Activated T-helper 17 cell treated with anti-CD3 and anti-CD28 coated beads, Interleukin-2, amount 50 U/mL, for 72 hours (primary cell): ENCODE measurements around the gene MCMBP. TPM values are rescaled to one million over a fixed set of nuclear protein-coding genes. Genes with fewer than 3 reads are reported as not detected.
A peak's percentile ranks its signal among the peaks of the same experiment; 100 is the strongest.

Experiments
- ATAC-seq: fragments of 150-1000 bp; cut with Tn5 transposase; replicated peaks from 2 replicates; pipeline ENCODE4 v1.10.0; 2021; ENCODE audit warnings: mild to moderate bottlenecking, moderate library complexity
- H3K27ac Mint-ChIP-seq: one replicate; pipeline ENCODE4 v1.8.0; 2022; ENCODE audit warnings: mixed read lengths
- H3K27me3 Mint-ChIP-seq: one replicate; pipeline ENCODE4 v1.8.0; 2022; ENCODE audit warnings: mixed read lengths
- H3K36me3 Mint-ChIP-seq: one replicate; pipeline ENCODE4 v1.8.0; 2022; ENCODE audit warnings: low read depth, mild to moderate bottlenecking, mixed read lengths
- H3K4me1 Mint-ChIP-seq: one replicate; pipeline ENCODE4 v1.8.0; 2022; ENCODE audit warnings: mixed read lengths
- H3K4me3 Mint-ChIP-seq: one replicate; pipeline ENCODE4 v1.8.0; 2022; ENCODE audit warnings: mild to moderate bottlenecking, mixed read lengths
- H3K9me3 Mint-ChIP-seq: one replicate; pipeline ENCODE4 v1.8.0; 2022; ENCODE audit warnings: mixed read lengths
- total RNA-seq, 2 donors: library from RNA; stranded (reverse); gene quantifications; one replicate each; pipeline ENCODE4 v1.2.3, GENCODE V29; 2022

MCMBP gene
- total RNA-seq, 2 donors from 2014 or later: 61.2 to 98.8 TPM

DNA sequence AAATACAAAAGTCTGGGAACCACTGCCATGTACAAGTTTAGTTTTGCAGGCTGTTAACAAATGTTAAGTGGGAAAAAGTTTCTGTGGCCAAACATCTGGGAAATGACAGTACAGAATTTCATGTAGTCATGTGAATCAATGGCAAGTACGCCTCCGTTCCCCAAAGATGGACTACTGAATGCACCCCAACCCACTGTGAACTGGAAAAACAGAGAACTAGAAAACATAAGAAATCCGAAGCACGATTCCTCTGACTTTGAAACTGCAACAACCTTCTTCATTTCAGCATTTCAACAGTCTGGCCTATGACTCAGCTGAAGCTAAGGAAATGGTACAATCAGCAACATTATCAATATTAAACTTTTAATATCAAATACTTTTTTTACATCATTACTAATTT is 41.8 kb downstream of the MCMBP start:
- Mint-ChIP-seq H3K27ac (no peak overlapping the region), H3K9me3 (peaks cover 5% of the 10 kb centered on the region), H3K36me3 (peaks cover 96% of the 10 kb centered on the region), H3K4me3 (no peak overlapping the region), H3K27me3 (no peaks in the 10 kb centered on the region), H3K4me1 (peaks cover 10% of the 10 kb centered on the region)
- ATAC-seq: no peak

DNA sequence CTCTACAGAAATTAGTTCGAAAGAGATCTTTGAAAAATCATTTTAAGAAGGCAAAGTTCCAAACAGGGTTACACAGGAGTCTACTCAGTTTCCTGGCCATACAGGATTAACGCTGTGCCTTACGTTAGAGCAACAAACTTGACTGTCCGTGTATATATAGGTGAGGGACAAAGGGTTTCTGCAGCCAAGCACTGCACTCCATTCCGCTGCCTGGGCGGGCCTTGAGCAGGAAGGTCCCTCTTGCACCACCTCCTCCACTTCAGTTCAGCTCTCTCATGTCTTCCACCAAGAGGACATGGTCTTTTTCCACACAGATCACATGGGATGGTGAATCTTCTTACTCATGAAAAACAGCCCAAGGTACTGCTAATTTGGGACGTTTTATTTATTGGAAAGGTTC is 43.2 kb downstream of the MCMBP start:
- Mint-ChIP-seq H3K9me3 (peaks cover 4% of the 10 kb centered on the region), H3K27me3 (no peaks in the 10 kb centered on the region), H3K4me3 (no peak overlapping the region), H3K36me3 (peaks cover 89% of the 10 kb centered on the region), H3K4me1 (peaks cover 9% of the 10 kb centered on the region), H3K27ac (peak overlapping the region; percentile 9)
- ATAC-seq: no peak

DNA sequence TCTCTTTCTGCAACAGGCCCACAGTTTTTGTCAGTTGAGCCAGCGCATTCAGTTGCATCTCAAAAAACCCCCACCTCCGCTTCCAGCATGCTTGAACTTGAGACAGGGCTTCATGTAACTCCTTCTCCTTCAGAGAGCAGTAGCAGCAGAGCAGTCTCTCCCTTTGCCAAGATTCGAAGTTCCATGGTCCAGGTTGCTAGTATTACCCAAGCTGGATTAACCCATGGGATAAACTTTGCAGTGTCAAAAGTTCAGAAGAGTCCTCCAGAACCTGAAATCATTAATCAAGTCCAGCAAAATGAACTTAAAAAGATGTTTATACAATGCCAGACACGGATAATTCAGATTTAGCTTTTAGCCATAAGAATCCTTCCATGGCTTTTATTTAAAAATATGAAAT is 45.2 kb downstream of the MCMBP start:
- H3K4me1 Mint-ChIP-seq: no peaks in the 10 kb centered on the region
- H3K4me3 Mint-ChIP-seq: no peak overlapping the region
- H3K27me3 Mint-ChIP-seq: no peaks in the 10 kb centered on the region
- peak overlapping the region; percentile 72 for H3K27ac Mint-ChIP-seq
- no peak for ATAC-seq
- H3K36me3 Mint-ChIP-seq: peaks cover 85% of the 10 kb centered on the region
- no peaks in the 10 kb centered on the region for H3K9me3 Mint-ChIP-seq

DNA sequence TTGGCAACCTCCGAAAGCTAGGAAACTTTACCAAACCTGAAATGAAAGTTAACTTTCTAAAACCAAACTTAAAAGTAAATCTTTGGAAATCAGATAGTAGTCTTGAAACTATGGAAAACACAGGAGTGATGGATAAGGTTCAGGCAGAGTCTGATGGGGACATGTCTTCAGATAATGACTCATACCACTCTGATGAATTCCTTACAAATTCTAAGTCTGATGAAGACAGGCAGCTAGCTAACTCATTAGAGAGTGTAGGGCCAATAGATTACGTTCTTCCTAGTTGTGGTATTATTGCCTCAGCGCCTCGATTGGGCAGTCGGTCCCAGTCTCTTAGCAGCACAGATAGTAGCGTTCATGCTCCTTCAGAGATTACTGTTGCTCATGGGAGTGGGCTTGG is 45.9 kb downstream of the MCMBP start:
- Mint-ChIP-seq H3K4me3 (no peak overlapping the region), H3K4me1 (no peaks in the 10 kb centered on the region), H3K36me3 (peaks cover 79% of the 10 kb centered on the region), H3K27me3 (no peaks in the 10 kb centered on the region), H3K27ac (peak overlapping the region; percentile 72), H3K9me3 (no peaks in the 10 kb centered on the region)
- ATAC-seq: no peak

DNA sequence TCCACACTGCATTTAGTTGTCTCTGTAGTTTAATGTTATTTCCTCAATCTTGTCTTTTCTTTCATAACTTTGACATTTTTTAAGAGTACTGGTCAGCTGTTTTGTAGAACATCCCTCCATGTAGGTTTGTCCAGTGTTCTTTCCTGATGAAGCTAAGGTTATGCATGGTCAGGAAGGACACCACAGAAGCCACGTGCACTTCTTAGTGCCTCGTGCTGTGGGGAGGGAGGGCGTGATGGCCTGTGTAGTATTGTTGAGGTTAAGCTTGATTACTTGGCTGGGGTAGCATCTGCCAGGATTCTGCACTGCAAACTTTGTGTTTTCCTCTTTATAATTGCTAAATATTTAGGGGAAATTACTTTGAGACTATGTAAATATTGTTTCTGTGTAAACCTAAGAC is 48.3 kb downstream of the MCMBP start:
- Mint-ChIP-seq H3K27ac (peak overlapping the region; percentile 26), H3K4me3 (no peak overlapping the region), H3K27me3 (no peaks in the 10 kb centered on the region), H3K9me3 (no peaks in the 10 kb centered on the region), H3K4me1 (no peaks in the 10 kb centered on the region), H3K36me3 (peaks cover 58% of the 10 kb centered on the region)
- no peak for ATAC-seq

DNA sequence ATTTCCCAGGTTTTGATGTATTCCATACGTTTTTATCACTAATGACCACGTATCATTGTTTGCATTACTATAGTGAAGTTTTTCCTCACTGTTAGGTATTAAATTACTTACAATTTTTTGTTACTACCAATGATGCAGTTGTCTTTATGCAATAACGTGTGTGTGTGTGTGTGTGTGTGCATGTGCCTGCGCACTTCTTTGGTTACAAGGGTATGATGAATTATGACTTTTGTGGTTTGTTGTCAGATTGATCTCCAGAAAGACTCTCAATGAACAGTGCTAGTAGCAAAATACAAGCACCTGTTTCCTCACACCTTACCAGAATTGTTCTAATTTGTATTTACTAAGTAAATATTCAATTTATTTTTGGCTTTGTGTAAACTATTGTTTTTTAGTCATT is 51.5 kb downstream of the MCMBP start:
- ATAC-seq: no peak
- H3K4me3 Mint-ChIP-seq: no peak overlapping the region
- H3K9me3 Mint-ChIP-seq: no peaks in the 10 kb centered on the region
- H3K4me1 Mint-ChIP-seq: no peaks in the 10 kb centered on the region
- H3K27me3 Mint-ChIP-seq: no peaks in the 10 kb centered on the region
- H3K27ac Mint-ChIP-seq: no peak overlapping the region
- peaks cover 40% of the 10 kb centered on the region for H3K36me3 Mint-ChIP-seq

DNA sequence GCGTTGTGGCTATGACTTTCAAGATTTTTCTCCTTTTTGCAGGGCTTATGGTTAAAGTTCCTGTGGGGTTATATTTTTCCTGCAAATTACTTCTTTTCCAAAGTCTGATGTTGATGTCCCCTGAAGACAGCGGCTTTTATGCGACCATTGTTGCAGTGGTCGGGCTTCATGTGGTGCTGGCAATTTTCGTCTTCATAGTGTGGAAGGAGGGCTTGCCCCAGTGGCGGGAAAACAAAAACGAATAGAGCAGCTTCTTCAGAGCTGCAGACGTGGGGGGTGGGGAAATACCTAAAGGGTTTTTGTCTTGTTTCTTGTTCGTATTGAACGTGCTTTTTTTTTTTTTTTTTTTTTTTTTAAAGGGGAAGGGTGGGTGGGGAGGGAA is 53.8 kb downstream of the MCMBP start:
- Mint-ChIP-seq H3K36me3 (peaks cover 44% of the 10 kb centered on the region), H3K27ac (no peak overlapping the region), H3K27me3 (no peaks in the 10 kb centered on the region), H3K4me1 (no peaks in the 10 kb centered on the region), H3K9me3 (no peaks in the 10 kb centered on the region), H3K4me3 (no peak overlapping the region)
- no peak for ATAC-seq

DNA sequence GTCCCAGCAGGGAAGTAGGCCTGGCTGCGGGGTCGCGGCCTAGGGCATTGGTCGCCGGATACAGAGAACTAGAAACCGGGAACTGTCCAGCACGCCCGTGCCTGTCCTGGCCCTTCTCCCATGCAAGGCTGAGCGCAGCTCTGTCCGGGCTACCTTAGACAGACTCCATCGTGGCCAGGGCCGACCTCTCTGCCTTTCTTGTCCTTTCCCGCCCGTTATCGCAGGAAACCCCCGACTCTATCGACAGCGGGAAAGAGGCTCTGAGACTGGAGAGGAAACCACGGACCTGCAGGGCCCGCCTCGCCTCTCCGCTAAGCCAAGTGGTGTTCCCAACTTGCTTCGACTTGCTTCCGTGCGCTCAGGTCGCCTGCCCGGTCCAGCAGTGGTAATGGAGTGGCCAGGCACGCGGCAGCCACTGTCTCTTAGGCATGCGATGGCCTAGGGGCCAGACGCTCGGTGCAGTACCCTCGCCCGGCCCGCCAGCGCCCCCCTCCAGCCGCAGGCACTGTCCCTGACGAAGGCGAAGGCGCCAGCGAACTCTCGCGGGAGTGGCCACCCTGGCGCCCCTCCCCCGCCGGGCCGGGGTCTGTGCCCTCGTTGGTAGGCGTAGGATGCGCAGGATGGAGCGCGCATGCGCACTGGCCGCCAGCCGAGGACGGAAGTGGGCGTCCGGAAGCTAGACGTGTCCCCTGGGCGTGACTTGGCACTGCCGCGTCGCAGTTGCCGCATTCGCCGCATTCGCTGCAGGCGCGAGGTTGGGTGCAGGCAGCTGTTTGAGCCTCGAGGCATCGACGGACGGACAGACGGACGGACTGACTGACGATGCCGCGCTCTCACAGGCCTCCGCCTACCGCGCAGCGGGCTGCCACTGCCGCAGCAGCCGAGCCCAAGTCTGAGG is 54.4 kb downstream of the MCMBP start:
- H3K27me3 Mint-ChIP-seq: no peaks in the 10 kb centered on the region
- H3K9me3 Mint-ChIP-seq: no peaks in the 10 kb centered on the region
- ATAC-seq: no peak
- no peaks in the 10 kb centered on the region for H3K4me1 Mint-ChIP-seq
- no peak overlapping the region for H3K4me3 Mint-ChIP-seq
- H3K36me3 Mint-ChIP-seq: peaks cover 41% of the 10 kb centered on the region
- no peak overlapping the region for H3K27ac Mint-ChIP-seq

DNA sequence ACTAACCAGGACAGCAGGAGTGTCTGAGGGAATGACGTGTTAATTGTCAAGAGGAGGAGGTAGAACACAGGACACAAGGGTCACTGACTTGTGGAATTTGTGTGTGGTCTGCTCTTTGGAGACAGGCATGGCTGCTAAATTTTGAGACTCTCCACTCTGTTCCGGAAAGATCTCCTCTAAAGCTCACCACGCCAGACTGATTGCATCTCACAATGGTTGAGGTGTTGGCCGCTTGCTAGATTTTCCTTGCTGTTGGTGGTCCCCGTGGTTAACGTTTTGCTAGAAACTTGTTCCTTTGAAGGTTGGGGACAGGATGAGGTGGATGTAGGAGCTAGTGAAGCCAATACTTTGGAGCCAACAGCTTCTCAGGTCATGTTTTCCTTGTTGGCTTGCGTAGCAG is 57.0 kb downstream of the MCMBP start:
- Mint-ChIP-seq H3K27me3 (no peaks in the 10 kb centered on the region), H3K9me3 (no peaks in the 10 kb centered on the region), H3K36me3 (peaks cover 52% of the 10 kb centered on the region), H3K4me1 (no peaks in the 10 kb centered on the region), H3K4me3 (no peak overlapping the region), H3K27ac (no peak overlapping the region)
- ATAC-seq: no peak

DNA sequence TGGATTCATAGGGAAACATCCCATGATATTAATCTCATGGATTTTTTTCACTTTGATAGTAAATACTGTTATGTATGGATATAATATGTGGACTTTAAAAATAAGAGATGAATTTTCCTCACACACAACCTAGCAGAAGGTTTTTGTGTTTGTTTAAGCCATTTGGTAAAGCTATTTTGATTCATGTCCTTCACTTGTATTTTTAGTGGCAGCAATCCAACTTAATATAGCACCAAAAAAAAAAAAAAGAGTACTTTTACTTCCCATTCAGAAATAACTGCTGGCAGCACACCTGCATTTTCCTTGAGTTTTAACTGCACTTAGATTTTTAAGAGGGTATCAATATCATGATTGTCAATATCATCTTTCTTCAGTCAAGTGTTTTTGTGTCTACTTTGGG is 60.0 kb downstream of the MCMBP start:
- H3K4me1 Mint-ChIP-seq: no peaks in the 10 kb centered on the region
- ATAC-seq: no peak
- peaks cover 42% of the 10 kb centered on the region for H3K36me3 Mint-ChIP-seq
- H3K27me3 Mint-ChIP-seq: no peaks in the 10 kb centered on the region
- H3K9me3 Mint-ChIP-seq: no peaks in the 10 kb centered on the region
- no peak overlapping the region for H3K4me3 Mint-ChIP-seq
- no peak overlapping the region for H3K27ac Mint-ChIP-seq

DNA sequence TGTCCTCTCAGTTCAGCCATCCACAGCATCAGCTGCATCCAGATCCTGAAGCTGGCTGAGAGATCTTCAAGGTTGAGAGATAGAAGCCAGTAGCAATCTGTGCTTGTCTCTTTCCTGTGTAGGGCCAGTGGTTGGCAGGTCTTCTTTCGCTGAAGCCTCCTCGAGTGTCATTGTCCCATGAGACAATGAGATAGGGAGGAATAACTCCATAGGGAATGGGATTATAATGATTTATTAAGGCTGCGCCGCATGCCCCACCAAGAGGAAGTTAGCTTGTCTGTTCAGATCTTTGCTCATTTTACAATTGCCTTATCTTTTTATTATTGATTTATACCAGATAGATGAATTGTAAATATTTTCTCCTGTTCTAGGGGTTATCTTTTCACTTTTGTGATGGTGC is 61.5 kb downstream of the MCMBP start:
- Mint-ChIP-seq H3K4me3 (no peak overlapping the region), H3K4me1 (no peaks in the 10 kb centered on the region), H3K27ac (no peak overlapping the region), H3K27me3 (no peaks in the 10 kb centered on the region), H3K36me3 (peaks cover 35% of the 10 kb centered on the region), H3K9me3 (no peaks in the 10 kb centered on the region)
- no peak for ATAC-seq

DNA sequence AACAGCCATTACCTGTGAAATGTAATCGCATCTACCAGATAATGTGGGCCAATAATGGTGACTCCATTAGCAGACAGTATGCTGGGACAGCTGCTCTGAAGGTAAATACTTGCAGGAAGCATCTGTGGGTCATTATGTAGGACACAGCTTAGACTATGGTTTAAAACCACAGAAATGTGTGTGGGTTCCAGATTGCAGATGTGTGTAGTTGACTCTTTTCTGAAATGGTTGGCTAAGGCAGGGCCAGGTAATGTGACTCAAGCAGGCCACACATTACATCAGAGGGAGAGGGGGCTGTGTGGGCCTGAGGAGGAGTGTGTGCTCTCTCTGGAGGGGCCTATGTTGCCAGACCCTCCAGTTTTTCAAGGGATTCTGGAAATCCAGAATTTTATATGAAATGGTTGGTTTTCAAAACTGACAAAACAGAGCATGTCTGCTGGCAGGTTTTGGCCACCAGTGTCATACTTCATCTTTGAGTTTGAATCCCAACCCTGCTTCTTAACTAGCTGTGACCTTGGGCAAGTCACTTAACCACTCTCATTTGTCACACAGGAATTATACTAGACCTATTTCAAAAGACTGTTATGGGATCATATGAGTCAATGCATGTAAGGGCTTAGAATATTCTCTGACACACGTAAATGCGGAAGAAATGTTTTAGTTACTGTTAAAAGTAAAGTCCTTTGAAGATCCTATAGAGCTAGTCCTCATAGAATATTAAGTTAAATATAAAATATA is 64.5 kb downstream of the MCMBP start:
- Mint-ChIP-seq H3K4me1 (no peaks in the 10 kb centered on the region), H3K4me3 (no peak overlapping the region), H3K27me3 (no peaks in the 10 kb centered on the region), H3K36me3 (peaks cover 40% of the 10 kb centered on the region), H3K27ac (peak overlapping the region; percentile 47), H3K9me3 (no peaks in the 10 kb centered on the region)
- ATAC-seq: peak; percentile 97

DNA sequence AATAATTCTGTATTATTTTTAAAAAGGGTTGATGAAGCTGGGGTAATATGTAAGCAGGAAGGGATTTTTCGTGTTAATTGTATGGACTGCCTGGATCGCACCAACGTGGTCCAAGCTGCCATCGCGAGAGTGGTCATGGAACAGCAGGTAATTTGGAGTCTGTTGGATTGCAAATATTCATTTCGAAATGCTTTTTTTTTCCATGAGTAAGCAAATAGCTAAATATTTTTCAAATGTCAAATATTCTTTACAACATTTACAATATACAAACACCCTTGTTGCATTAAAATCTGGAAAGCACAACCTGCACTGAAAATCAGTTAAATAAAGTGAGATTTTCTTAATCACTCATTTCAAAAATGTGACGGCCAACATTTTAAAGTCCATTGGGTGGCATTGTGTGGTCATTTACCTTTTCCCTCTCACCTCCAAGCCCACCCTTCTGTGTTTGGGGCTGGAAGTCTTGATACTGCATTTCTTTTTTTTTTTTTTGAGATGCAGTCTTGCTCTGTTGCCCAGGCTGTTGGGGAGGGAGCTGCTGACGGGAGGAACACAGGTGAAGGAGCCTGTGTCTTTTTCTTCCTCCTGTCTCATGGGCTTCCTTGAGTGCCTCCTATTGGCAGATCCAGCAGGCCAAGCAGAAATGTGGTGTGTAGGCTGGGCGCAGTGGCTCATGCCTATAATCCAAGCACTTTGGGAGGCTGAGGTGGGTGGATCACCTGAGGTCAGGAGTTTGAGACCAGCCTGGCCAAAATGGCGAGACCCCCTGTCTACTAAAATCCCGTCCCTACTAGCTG is 66.1 kb downstream of the MCMBP start:
- H3K36me3 Mint-ChIP-seq: peaks cover 28% of the 10 kb centered on the region
- H3K27me3 Mint-ChIP-seq: no peaks in the 10 kb centered on the region
- no peak for ATAC-seq
- no peak overlapping the region for H3K4me3 Mint-ChIP-seq
- H3K27ac Mint-ChIP-seq: no peak overlapping the region
- no peaks in the 10 kb centered on the region for H3K4me1 Mint-ChIP-seq
- H3K9me3 Mint-ChIP-seq: no peaks in the 10 kb centered on the region

DNA sequence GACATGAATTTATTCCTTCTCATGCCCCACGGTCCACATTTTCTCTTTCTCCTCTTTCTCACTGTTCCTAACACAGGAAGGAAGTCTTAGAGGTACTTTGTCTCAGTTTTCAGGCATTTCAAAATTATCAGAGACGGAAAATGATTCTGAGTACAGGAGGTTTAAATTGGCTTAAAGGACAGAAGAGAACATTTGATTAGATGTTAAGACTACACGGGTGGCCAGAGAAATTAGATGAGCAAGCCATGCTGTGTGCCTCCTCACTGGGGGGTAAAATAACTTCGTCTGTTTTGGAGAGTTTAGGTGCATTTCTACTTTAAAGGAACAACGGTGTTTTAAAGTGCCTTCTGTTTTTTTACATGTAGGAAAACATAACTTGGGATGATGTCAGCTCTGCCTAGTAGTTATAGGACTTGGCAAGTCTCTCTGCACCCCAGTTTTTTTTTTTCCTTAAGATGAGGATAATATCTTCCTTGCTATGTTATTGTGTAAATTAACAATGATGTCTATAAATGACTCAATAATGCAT is 66.9 kb downstream of the MCMBP start:
- H3K27ac Mint-ChIP-seq: no peak overlapping the region
- peaks cover 5% of the 10 kb centered on the region for H3K4me1 Mint-ChIP-seq
- H3K4me3 Mint-ChIP-seq: no peak overlapping the region
- no peaks in the 10 kb centered on the region for H3K27me3 Mint-ChIP-seq
- no peak for ATAC-seq
- H3K9me3 Mint-ChIP-seq: no peaks in the 10 kb centered on the region
- peaks cover 27% of the 10 kb centered on the region for H3K36me3 Mint-ChIP-seq
